ENCODE measurements around the gene DCP1A.

The DCP1A gene

DNA sequence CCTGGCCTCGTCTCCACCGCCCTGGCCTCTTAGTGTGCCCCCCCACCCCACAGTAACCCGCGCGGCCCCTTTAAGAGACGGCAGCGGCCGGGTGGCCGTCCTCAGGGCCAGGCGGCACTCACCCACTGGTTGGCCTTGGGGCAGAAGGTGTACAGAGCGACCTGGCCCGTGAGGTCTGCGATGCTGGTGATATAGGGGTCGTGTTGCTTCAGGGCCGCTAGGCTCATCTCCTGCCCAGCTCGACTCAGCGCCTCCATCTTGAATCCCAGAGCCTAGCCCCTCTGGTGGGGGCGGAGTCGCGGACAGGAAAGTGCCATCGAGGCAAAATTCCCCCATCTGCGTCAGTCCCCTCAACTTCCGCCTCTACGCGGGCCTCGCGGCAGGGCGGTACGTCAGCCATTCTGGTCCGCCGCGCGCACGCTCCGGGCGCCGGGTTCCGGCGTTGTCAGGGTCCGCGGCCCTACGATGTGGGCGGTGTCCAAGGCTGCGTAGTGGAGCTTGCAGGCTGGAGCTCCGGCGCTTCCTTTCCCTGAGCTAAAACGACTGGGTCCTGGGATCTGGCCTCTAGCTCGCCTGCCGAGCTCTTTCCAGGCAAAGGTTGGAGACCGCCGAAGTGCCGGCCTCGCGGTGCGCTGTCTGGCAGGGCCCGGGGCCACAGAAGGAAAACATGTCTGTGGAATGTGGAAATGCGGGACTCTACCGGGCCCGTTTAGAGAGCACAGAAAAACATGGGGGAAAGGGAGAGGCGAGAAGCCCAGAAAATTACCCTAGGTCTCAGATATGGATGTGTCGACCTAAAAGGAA lies at the start of gene DCP1A:
Gene DCP1A (minus strand): TSS at position 283 of the 804 bp plus-strand sequence. CDS start 26 bp downstream, at position 257.
- peak within 1 kb of the TSS; percentile 91 for H3K4me3 ChIP-seq (ENCODE audit: low read depth, low read length)
- TF ChIP-seq, protein P1, sequence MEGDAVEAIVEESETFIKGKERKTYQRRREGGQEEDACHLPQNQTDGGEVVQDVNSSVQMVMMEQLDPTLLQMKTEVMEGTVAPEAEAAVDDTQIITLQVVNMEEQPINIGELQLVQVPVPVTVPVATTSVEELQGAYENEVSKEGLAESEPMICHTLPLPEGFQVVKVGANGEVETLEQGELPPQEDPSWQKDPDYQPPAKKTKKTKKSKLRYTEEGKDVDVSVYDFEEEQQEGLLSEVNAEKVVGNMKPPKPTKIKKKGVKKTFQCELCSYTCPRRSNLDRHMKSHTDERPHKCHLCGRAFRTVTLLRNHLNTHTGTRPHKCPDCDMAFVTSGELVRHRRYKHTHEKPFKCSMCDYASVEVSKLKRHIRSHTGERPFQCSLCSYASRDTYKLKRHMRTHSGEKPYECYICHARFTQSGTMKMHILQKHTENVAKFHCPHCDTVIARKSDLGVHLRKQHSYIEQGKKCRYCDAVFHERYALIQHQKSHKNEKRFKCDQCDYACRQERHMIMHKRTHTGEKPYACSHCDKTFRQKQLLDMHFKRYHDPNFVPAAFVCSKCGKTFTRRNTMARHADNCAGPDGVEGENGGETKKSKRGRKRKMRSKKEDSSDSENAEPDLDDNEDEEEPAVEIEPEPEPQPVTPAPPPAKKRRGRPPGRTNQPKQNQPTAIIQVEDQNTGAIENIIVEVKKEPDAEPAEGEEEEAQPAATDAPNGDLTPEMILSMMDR (IDR thresholded peaks at IDR 0.05; ENCODE audit: low read depth, low read length): no peak

DNA sequence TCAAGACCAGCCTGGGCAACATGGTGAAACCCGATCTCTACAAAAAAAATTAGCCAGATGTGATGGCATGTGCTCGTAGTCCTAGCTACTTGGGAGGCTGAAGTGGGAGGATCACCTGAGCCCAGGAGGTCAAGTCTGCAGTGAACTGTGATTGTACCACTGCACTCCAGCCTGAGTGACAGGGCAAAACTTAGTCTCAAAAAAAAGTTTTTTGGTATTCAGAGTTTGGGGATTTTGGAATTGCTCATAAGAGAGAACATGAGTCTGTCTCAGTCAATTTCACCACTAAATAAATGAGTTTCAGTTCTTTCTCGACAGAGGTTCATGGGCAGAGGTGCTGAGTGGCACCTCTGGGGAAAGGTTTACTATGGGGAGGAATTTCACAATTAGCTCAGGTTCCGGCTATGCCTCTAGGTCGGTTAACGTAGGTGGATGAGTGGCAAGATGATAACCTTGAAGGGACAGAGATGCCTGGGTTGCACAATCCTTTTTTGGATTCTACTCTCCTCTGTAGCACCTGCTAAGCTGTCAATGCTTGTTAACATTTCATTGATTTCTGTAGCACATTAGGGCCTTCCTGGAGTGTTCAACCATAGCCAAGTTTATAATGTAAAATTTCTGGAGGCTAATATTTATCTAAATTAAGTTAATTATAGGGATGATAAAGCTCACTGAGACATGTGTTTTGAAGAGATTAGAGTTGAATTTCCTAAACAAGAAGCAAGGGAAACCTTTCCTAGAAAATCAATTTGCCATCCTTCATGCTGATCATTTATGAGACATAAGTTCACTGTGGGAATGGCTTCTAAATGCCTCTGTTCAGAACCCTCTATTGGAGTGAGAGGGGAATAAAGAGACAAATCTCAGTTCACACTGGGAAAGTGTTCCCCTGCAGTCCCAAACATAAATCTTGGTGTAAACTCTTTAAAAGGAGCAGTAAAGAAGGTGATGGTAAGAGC lies 37.4 kb upstream of the DCP1A start:
- TF ChIP-seq, protein P1 (IDR thresholded peaks at IDR 0.05; ENCODE audit: low read depth, low read length): no peak
- no peak overlapping the region for H3K4me3 ChIP-seq (ENCODE audit: low read depth, low read length)

GRCh38 chr3:53382106-53382505 lies 34.8 kb upstream of the DCP1A start:
- no peak overlapping the region for H3K4me3 ChIP-seq (ENCODE audit: low read depth, low read length)
- TF ChIP-seq, protein P1 (IDR thresholded peaks at IDR 0.05; ENCODE audit: low read depth, low read length): no peak

DNA sequence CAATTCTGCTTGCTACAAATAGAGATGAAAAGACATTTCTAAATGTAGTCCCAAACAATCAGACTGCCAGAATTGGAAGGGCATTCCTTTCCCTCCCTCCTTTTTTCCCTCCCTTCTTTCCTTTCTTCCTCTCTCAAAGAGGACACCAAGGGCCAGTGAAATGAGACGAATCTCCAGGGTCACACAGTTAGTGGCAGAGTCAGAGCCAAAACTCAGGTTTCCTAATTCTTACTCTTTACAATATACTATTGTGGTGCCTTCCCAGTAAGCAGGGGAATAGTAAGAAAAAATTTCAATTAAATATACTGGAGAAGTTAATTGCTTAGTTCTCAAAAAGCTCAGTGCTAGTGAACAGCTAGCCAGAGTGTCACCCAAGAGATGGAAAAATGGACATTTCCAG lies 33.0 kb upstream of the DCP1A start:
- H3K4me3 ChIP-seq (ENCODE audit: low read depth, low read length): no peak overlapping the region
- TF ChIP-seq, protein P1 (IDR thresholded peaks at IDR 0.05; ENCODE audit: low read depth, low read length): no peak

- TF ChIP-seq, protein P1 (IDR thresholded peaks at IDR 0.05; ENCODE audit: low read depth, low read length): no peak
- H3K4me3 ChIP-seq (ENCODE audit: low read depth, low read length): no peak overlapping the region
Observed at GRCh38 chr3:53379898-53380297, 32.6 kb upstream of the DCP1A start.

DNA sequence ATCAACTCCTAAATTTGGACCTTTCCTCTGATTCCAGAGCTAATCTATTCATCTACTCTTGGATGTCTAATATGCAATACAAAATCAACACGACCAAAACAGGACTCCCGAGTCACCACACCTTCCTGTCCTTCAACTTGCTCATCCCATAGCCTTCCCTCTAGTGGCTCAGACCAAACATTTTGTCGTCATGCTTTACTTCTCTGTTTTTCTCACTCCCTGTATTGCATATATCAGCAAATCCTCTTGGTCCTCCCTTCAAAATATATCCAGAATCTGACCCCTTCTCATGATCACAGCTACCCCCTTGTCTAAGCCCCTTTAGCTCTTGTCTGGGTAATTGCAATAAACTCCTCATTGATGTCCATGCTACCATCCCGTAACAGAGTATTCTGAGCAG lies 30.5 kb upstream of the DCP1A start:
- TF ChIP-seq, protein P1 (IDR thresholded peaks at IDR 0.05; ENCODE audit: low read depth, low read length): no peak
- H3K4me3 ChIP-seq (ENCODE audit: low read depth, low read length): no peak overlapping the region

Measured in WI38 (cell line).